NB4 (cell line): ENCODE data around the gene KIAA1958.

ENCODE experiments used
- DNase-seq: peaks from one replicate; pipeline ENCODE4 v3.0.0; 2010; ENCODE audit warnings: low read depth
- H3K4me3 ChIP-seq: one replicate; pipeline ENCODE4 v1.5.1; 2011; ENCODE audit warnings: mild to moderate bottlenecking, low read depth, low read length, moderate library complexity
- MYC ChIP-seq: IDR thresholded peaks from 2 replicates; pipeline ENCODE4 v1.6.1; 2011; ENCODE audit warnings: low read depth, low read length
- POLR2A ChIP-seq: IDR thresholded peaks from 2 replicates; pipeline ENCODE4 v1.6.1; 2011; ENCODE audit warnings: mild to moderate bottlenecking; ENCODE audit not compliant: insufficient read length; ENCODE audit errors: extremely low read depth
- TF ChIP-seq, protein P1 (sequence below): IDR thresholded peaks from one replicate; pipeline ENCODE4 v1.5.1; 2012; ENCODE audit warnings: low read depth, low read length
- TF ChIP-seq, protein P2 (sequence below): IDR thresholded peaks from 2 replicates; pipeline ENCODE4 v1.6.1; 2011; ENCODE audit warnings: low read depth, low read length

The KIAA1958 gene

DNA sequence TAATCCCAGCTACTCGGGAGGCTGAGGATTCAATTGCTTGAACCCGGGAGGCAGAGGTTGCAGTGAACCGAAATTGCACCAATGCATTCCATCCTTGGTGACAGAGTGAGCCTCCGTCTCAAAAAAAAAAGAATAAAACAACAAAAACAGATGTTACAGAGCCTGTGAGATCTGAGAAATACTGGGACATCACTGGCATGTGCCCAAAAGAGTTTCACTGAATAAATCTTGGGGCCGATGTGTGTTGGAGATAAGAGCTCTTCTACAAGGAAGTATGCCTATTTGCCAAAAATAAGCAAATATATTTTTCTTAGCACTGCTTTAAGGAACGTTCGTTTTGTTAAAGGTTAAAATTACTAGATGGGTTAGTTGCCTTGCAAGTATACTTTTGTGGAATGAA lies 55.1 kb downstream of the KIAA1958 start:
- no peak for DNase-seq
- H3K4me3 ChIP-seq = no peak overlapping the region
- TF ChIP-seq, protein P1, sequence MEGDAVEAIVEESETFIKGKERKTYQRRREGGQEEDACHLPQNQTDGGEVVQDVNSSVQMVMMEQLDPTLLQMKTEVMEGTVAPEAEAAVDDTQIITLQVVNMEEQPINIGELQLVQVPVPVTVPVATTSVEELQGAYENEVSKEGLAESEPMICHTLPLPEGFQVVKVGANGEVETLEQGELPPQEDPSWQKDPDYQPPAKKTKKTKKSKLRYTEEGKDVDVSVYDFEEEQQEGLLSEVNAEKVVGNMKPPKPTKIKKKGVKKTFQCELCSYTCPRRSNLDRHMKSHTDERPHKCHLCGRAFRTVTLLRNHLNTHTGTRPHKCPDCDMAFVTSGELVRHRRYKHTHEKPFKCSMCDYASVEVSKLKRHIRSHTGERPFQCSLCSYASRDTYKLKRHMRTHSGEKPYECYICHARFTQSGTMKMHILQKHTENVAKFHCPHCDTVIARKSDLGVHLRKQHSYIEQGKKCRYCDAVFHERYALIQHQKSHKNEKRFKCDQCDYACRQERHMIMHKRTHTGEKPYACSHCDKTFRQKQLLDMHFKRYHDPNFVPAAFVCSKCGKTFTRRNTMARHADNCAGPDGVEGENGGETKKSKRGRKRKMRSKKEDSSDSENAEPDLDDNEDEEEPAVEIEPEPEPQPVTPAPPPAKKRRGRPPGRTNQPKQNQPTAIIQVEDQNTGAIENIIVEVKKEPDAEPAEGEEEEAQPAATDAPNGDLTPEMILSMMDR = no peak
- TF ChIP-seq POLR2A (no peak), MYC (no peak)
- TF ChIP-seq, protein P2, sequence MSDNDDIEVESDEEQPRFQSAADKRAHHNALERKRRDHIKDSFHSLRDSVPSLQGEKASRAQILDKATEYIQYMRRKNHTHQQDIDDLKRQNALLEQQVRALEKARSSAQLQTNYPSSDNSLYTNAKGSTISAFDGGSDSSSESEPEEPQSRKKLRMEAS = no peak

DNA sequence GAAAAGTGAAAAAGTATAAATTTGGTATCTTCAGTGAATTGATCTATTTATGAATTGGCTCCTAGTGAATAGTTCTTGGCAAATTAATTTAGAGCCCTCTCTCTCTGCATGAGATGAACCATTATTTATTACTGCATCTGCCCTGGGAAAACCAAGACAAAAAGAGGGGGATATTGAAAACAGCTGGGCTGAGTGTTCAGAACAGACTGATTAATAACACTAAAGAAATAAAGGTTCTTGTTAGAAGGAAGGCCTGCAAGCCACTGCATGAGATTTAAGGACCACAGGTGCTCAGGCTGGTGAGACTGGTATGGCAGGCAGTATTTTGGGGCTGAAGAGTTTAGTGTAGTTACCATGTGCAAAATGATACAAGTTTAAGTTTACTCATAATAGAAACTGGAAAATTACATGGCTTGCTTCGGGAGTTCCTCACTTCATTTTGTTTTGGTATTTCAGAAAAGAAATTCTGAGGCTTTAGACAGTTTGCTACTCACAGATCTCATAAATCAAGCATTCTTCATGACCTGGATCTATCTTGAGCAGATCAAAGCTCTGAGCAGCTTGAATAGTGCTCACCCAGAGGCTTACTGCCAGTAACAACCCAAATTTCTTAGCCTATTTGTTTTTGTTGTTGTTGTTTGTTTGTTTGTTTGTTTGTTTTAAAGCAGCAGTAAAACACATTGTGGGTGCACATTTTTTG lies 56.1 kb downstream of the KIAA1958 start:
- no peak overlapping the region for H3K4me3 ChIP-seq
- DNase-seq = no peak
- TF ChIP-seq, protein P1 = no peak
- TF ChIP-seq POLR2A (no peak), MYC (no peak)
- TF ChIP-seq, protein P2 = no peak

DNA sequence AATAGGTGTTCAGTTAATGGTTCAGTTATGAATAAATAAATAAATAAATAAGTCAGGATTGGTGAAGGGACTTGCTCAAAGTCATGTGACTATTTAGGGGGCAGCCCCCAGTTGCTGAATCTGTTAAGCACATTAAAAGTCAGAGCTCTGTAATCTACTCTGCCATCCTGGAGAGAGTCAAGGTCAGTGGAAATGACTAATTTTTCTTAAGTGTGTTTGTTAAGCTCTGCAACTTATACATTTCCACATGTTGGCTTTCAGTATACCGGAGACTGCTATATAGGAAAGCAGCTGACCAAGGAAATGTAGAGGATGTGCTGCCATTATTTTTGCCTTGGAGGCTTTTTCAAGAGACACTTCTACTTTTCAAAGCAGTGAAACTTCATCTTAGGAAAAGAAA lies 57.9 kb downstream of the KIAA1958 start:
- TF ChIP-seq MYC (no peak), POLR2A (no peak)
- TF ChIP-seq, protein P1 = no peak
- TF ChIP-seq, protein P2 = no peak

DNA sequence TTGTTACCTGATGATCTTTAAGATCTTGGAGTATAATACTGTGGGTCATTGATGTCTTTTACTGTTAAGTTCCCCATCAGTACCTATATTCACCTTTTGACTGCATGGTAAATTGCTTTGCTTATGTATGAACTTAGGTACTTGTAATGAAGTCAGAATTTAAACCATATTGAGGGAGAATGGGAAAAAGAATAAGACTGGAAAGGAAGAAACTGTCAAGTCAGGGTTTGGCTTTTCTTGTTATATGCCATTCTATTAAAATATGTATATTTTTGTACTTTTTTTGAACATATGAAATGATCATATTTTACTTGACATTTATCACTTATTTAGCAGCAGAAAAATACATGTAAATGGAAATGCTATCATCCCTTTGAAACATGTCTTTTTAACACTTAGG lies 58.6 kb downstream of the KIAA1958 start:
- no peak for TF ChIP-seq MYC
- TF ChIP-seq POLR2A = no peak
- TF ChIP-seq, protein P2 = no peak
- TF ChIP-seq, protein P1 = no peak
- no peak overlapping the region for H3K4me3 ChIP-seq
- DNase-seq = no peak

More for the DNA sequence above, 57.9 kb downstream of the KIAA1958 start:
- no peak overlapping the region for H3K4me3 ChIP-seq
- no peak for DNase-seq

DNA sequence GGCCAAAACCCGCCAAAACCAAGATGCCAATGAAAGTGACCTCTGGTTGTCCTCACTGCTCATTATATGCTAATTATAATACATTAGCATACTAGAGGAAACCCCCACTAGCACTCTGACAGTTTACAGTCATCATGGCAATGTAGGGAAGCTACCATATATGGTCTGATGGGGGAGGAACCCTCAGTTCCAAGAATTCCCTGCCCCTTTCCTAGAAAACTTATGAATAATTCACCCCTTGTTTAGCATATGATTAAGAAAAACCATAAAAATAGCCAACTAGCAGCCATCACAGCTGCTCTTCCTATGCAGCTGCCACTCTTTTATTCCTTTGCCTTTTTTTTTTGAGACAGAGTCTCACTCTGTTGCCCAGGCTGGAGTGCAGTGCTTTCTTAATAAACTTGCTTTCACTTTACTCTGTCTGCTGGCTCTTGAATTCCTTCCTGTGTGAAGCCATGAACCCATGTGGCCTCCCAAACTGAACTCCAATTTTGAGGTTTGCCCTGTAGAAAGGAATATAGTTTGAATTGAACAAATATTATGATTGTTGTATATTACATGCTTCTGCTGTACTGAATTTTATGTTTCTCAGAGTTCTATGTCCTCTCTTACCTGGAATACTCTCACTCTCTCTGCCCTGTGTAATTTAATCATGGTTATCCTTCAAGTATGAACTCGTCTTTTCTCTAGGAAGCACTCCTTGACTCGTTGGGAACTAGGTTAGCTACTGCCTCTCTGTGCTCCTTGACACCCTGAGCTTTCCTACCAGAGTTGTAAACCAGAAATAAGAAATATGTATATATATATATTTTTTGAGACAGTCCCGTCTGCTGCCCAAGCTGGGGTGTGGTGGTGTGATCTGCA lies 59.8 kb downstream of the KIAA1958 start:
- H3K4me3 ChIP-seq = no peak overlapping the region
- TF ChIP-seq, protein P1 = no peak
- TF ChIP-seq, protein P2 = no peak
- TF ChIP-seq MYC (no peak), POLR2A (no peak)
- no peak for DNase-seq
